WTC11 (cell line): ENCODE results near the gene SLTM. TPM values are rescaled to one million over a fixed set of nuclear protein-coding genes. Genes with fewer than 3 reads are reported as not detected.

ENCODE experiments used
- ATAC-seq: fragments of 200-7000 bp; cut with Tn5 transposase; 2 replicates; pipeline ENCODE4 v1.10.0; 2021; ENCODE audit warnings: mild to moderate bottlenecking, moderate library complexity
- CTCF ChIA-PET: fragments of 300-600 bp; sonication (Branson Sonifier 250); formaldehyde crosslinking; loops from one replicate; lab custom pipeline; 2021; ENCODE audit warnings: antibody characterized with exemption; lab: Charles Lee
- POLR2A ChIA-PET: fragments of 350-600 bp; sonication (Branson Sonifier 250); formaldehyde crosslinking; loops from one replicate; lab custom pipeline; 2021; ENCODE audit warnings: antibody characterized with exemption; lab: Charles Lee
- DNase-seq: peaks from one replicate; pipeline ENCODE4 v3.0.0; 2021; ENCODE audit warnings: low spot score
- H3K27ac Mint-ChIP-seq: 2 replicates; pipeline ENCODE4 v1.8.0; 2021; ENCODE audit warnings: mixed read lengths
- H3K27me3 Mint-ChIP-seq: 2 replicates; pipeline ENCODE4 v1.8.0; 2021; ENCODE audit warnings: low read depth, mild to moderate bottlenecking, moderate library complexity, mixed read lengths
- H3K36me3 Mint-ChIP-seq: 2 replicates; pipeline ENCODE4 v1.8.0; 2021; ENCODE audit warnings: mixed read lengths
- H3K4me1 Mint-ChIP-seq: 2 replicates; pipeline ENCODE4 v1.8.0; 2022; ENCODE audit warnings: mixed read lengths
- H3K4me3 Mint-ChIP-seq: 2 replicates; pipeline ENCODE4 v1.8.0; 2021; ENCODE audit warnings: mild to moderate bottlenecking, moderate library complexity, mixed read lengths
- H3K9me3 Mint-ChIP-seq: 2 replicates; pipeline ENCODE4 v1.8.0; 2021; ENCODE audit warnings: mixed read lengths
- AFF4 ChIP-seq: sonication (generic); formaldehyde crosslinking; IDR thresholded peaks from 2 replicates; pipeline ENCODE4 v1.8.1; 2023; ENCODE audit warnings: mild to moderate bottlenecking, missing genetic modification reagents, borderline replicate concordance
- CBFB ChIP-seq: sonication (generic); formaldehyde crosslinking; IDR thresholded peaks from 2 replicates; pipeline ENCODE4 v1.8.1; 2022; ENCODE audit warnings: mild to moderate bottlenecking, low read depth, missing genetic modification reagents
- CTCF ChIP-seq: fragments of 200-600 bp; IDR thresholded peaks from 2 replicates; pipeline ENCODE4 v1.8.0; 2022; ENCODE audit warnings: antibody characterized with exemption
- ELF4 ChIP-seq: sonication (generic); formaldehyde crosslinking; IDR thresholded peaks from 2 replicates; pipeline ENCODE4 v1.8.1; 2022; ENCODE audit warnings: low read depth, mild to moderate bottlenecking, moderate library complexity, missing genetic modification reagents
- EMX1 ChIP-seq: fragments of 250-450 bp; sonication (Bioruptor Pico); IDR thresholded peaks from 2 replicates; pipeline ENCODE4 v1.8.0; 2021; ENCODE audit warnings: mild to moderate bottlenecking
- ESRRA ChIP-seq: sonication (generic); formaldehyde crosslinking; IDR thresholded peaks from 2 replicates; pipeline ENCODE4 v1.8.1; 2022; ENCODE audit warnings: mild to moderate bottlenecking, missing genetic modification reagents, borderline replicate concordance
- ETV6 ChIP-seq: sonication (generic); formaldehyde crosslinking; IDR thresholded peaks from 2 replicates; pipeline ENCODE4 v1.8.1; 2022; ENCODE audit warnings: mild to moderate bottlenecking, missing genetic modification reagents
- FOXJ3 ChIP-seq: sonication (generic); formaldehyde crosslinking; IDR thresholded peaks from 2 replicates; pipeline ENCODE4 v1.9.0; 2021; ENCODE audit warnings: missing genetic modification reagents, mild to moderate bottlenecking, borderline replicate concordance
- HMGXB4 ChIP-seq: sonication (generic); formaldehyde crosslinking; IDR thresholded peaks from 2 replicates; pipeline ENCODE4 v1.8.1; 2023; ENCODE audit warnings: mild to moderate bottlenecking, moderate library complexity, missing genetic modification reagents
- JUN ChIP-seq: sonication (generic); formaldehyde crosslinking; IDR thresholded peaks from 2 replicates; pipeline ENCODE4 v1.8.0; 2023; ENCODE audit warnings: mild to moderate bottlenecking, missing genetic modification reagents
- MAX ChIP-seq: sonication (generic); formaldehyde crosslinking; IDR thresholded peaks from 2 replicates; pipeline ENCODE4 v1.8.0; 2022; ENCODE audit warnings: mild to moderate bottlenecking, missing genetic modification reagents
- MXD4 ChIP-seq: fragments of 250-450 bp; sonication (Bioruptor Pico); IDR thresholded peaks from 2 replicates; pipeline ENCODE4 v1.8.0; 2021; ENCODE audit warnings: mild to moderate bottlenecking, moderate library complexity, borderline replicate concordance
- NFATC4 ChIP-seq: fragments of 250-450 bp; sonication (Bioruptor Pico); IDR thresholded peaks from 2 replicates; pipeline ENCODE4 v1.9.0; 2021; ENCODE audit warnings: mild to moderate bottlenecking
- NFYB ChIP-seq: sonication (generic); formaldehyde crosslinking; conservative IDR thresholded peaks from 2 replicates; pipeline ENCODE4 v1.8.0; 2022; ENCODE audit warnings: low read depth, missing genetic modification reagents
- NR2C2 ChIP-seq: sonication (generic); formaldehyde crosslinking; IDR thresholded peaks from 2 replicates; pipeline ENCODE4 v1.8.0; 2022; ENCODE audit warnings: mild to moderate bottlenecking, missing genetic modification reagents
- TCF7 ChIP-seq: sonication (generic); formaldehyde crosslinking; IDR thresholded peaks from 2 replicates; pipeline ENCODE4 v1.8.0; 2022; ENCODE audit warnings: mild to moderate bottlenecking, low read depth, missing genetic modification reagents, moderate library complexity
- ZBTB21 ChIP-seq: sonication (generic); formaldehyde crosslinking; IDR thresholded peaks from 2 replicates; pipeline ENCODE4 v1.8.1; 2023; ENCODE audit warnings: mild to moderate bottlenecking, missing genetic modification reagents, borderline replicate concordance
- total RNA-seq: library from RNA; stranded (reverse); gene quantifications from 3 replicates; pipeline ENCODE4 v1.2.3, GENCODE V29; 2021
- TF ChIP-seq, protein P1 (sequence below): sonication (generic); formaldehyde crosslinking; IDR thresholded peaks from 2 replicates; pipeline ENCODE4 v1.8.0; 2022; ENCODE audit warnings: mild to moderate bottlenecking, missing genetic modification reagents
- TF ChIP-seq, protein P2 (sequence below): sonication (generic); formaldehyde crosslinking; IDR thresholded peaks from 2 replicates; pipeline ENCODE4 v1.8.1; 2023; ENCODE audit warnings: mild to moderate bottlenecking, missing genetic modification reagents, moderate library complexity
- TF ChIP-seq, protein P3 (sequence below): sonication (generic); formaldehyde crosslinking; IDR thresholded peaks from 2 replicates; pipeline ENCODE4 v1.8.1; 2022; ENCODE audit warnings: low read depth, mild to moderate bottlenecking, moderate library complexity, missing genetic modification reagents, borderline replicate concordance
- TF ChIP-seq, protein P4 (sequence below): sonication (generic); formaldehyde crosslinking; IDR thresholded peaks from 2 replicates; pipeline ENCODE4 v1.8.0; 2023; ENCODE audit warnings: mild to moderate bottlenecking, missing genetic modification reagents

SLTM gene
- total RNA-seq, 1 experiment from 2014 or later, result 126 TPM

GRCh38 chr15:58856086-58856485 lies 77.4 kb downstream of the SLTM start (continued):
- TF ChIP-seq ZBTB21 (CRISPR knock-in tag) (no peak), HMGXB4 (no peak), MAX (no peak), AFF4 (CRISPR knock-in tag) (no peak), CTCF (no peak)
- TF ChIP-seq, protein P1, sequence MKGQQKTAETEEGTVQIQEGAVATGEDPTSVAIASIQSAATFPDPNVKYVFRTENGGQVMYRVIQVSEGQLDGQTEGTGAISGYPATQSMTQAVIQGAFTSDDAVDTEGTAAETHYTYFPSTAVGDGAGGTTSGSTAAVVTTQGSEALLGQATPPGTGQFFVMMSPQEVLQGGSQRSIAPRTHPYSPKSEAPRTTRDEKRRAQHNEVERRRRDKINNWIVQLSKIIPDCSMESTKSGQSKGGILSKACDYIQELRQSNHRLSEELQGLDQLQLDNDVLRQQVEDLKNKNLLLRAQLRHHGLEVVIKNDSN (CRISPR knock-in tag), result no peak
- TF ChIP-seq, protein P2, sequence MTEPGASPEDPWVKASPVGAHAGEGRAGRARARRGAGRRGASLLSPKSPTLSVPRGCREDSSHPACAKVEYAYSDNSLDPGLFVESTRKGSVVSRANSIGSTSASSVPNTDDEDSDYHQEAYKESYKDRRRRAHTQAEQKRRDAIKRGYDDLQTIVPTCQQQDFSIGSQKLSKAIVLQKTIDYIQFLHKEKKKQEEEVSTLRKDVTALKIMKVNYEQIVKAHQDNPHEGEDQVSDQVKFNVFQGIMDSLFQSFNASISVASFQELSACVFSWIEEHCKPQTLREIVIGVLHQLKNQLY (CRISPR knock-in tag), result no peak
- TF ChIP-seq, protein P3, sequence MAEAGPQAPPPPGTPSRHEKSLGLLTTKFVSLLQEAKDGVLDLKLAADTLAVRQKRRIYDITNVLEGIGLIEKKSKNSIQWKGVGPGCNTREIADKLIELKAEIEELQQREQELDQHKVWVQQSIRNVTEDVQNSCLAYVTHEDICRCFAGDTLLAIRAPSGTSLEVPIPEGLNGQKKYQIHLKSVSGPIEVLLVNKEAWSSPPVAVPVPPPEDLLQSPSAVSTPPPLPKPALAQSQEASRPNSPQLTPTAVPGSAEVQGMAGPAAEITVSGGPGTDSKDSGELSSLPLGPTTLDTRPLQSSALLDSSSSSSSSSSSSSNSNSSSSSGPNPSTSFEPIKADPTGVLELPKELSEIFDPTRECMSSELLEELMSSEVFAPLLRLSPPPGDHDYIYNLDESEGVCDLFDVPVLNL (CRISPR knock-in tag), result no peak

DNA sequence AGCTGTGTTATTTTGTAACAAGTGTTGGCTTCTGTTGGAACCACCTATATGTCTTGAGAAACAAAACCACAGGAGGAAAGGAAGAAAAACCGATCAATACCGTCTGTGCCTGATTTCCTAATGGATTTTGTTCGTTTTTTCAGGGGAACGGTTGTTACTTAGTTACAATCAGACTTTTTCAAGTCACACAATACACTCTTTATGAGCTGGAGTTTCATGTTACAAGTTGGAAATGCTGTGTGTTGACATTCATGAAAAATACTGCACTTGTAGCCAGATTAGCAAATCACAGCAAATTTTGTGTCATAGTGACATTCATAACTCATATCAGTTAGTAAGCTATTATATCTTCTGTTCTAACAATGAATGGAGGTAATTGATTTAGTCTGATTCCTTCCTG lies 78.9 kb downstream of the SLTM start:
- ChIA-PET CTCF (interaction anchor here (0.8 kb wide), 1 partner anchor 675 kb away, joined by 3 read pairs; no protein-coding TSS in a partner anchor), POLR2A (no interaction called here)
- no peak overlapping the region for H3K4me3 Mint-ChIP-seq
- H3K9me3 Mint-ChIP-seq, result no peaks in the 10 kb centered on the region
- no peaks in the 10 kb centered on the region for H3K4me1 Mint-ChIP-seq
- no peaks in the 10 kb centered on the region for H3K27me3 Mint-ChIP-seq
- no peak for ATAC-seq
- TF ChIP-seq FOXJ3 (CRISPR knock-in tag), result no peak
- TF ChIP-seq TCF7 (CRISPR knock-in tag), result no peak
- no peak for TF ChIP-seq ELF4 (CRISPR knock-in tag)
- no peak for TF ChIP-seq JUN (CRISPR knock-in tag)
- TF ChIP-seq NFYB, result no peak
- TF ChIP-seq ETV6, result no peak
- TF ChIP-seq HMGXB4, result no peak
- TF ChIP-seq, protein P4, sequence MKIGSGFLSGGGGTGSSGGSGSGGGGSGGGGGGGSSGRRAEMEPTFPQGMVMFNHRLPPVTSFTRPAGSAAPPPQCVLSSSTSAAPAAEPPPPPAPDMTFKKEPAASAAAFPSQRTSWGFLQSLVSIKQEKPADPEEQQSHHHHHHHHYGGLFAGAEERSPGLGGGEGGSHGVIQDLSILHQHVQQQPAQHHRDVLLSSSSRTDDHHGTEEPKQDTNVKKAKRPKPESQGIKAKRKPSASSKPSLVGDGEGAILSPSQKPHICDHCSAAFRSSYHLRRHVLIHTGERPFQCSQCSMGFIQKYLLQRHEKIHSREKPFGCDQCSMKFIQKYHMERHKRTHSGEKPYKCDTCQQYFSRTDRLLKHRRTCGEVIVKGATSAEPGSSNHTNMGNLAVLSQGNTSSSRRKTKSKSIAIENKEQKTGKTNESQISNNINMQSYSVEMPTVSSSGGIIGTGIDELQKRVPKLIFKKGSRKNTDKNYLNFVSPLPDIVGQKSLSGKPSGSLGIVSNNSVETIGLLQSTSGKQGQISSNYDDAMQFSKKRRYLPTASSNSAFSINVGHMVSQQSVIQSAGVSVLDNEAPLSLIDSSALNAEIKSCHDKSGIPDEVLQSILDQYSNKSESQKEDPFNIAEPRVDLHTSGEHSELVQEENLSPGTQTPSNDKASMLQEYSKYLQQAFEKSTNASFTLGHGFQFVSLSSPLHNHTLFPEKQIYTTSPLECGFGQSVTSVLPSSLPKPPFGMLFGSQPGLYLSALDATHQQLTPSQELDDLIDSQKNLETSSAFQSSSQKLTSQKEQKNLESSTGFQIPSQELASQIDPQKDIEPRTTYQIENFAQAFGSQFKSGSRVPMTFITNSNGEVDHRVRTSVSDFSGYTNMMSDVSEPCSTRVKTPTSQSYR (CRISPR knock-in tag), result no peak
- TF ChIP-seq CBFB (CRISPR knock-in tag), result no peak
- no peak for TF ChIP-seq NR2C2 (CRISPR knock-in tag)
- no peak for TF ChIP-seq NFATC4
- no peak for TF ChIP-seq MXD4 (CRISPR knock-in tag)
- no peak for TF ChIP-seq EMX1
- no peak for TF ChIP-seq ESRRA
- TF ChIP-seq, all 79 proteins: peak for 0
- Mint-ChIP-seq H3K27ac (no peak overlapping the region), H3K36me3 (no peaks in the 10 kb centered on the region; the same call in 1 of the 2 replicates)
- DNase-seq, result no peak
